Ovary (tissue), 9 donors: ENCODE results near the gene NPY4R. TPM values are rescaled to one million over a fixed set of nuclear protein-coding genes. Genes with fewer than 3 reads are reported as not detected.
"Not testable (repeated sequence)": the region's sequence is repeated elsewhere in the genome, so short reads cannot be mapped to it uniquely, and the experiment has no call there.

ENCODE experiments used
- DNase-seq, 5 donors: peaks; one replicate each; pipeline ENCODE4 v3.0.0-alpha.2; 2019 to 2020
- H3K27ac ChIP-seq, 2 donors: fragments of 200-600 bp; one replicate each; pipeline versions ENCODE4 v1.5.1 to v1.8.0; 2019 to 2022
- H3K27me3 ChIP-seq: fragments of 200-600 bp; one replicate; pipeline ENCODE4 v1.8.0; 2022
- H3K36me3 ChIP-seq: fragments of 200-600 bp; sonication (generic); one replicate; pipeline ENCODE4 v1.5.1; 2019
- H3K4me1 ChIP-seq: one replicate; pipeline ENCODE4 v1.8.1; 2013; ENCODE audit warnings: mild to moderate bottlenecking, moderate library complexity; ENCODE audit not compliant: insufficient read depth
- H3K4me3 ChIP-seq: fragments of 200-600 bp; sonication (generic); one replicate; pipeline ENCODE4 v1.5.1; 2017
- H3K9me3 ChIP-seq, 2 donors: fragments of 200-600 bp in 1 of 2; sonication (generic) in 1 of 2; one replicate each; pipeline versions ENCODE4 v1.5.1 to v1.8.1; 2013 to 2019; ENCODE audit warnings: mild to moderate bottlenecking in 1 of 2, moderate library complexity in 1 of 2
- WGBS, 3 donors: extraction: QIAGEN DNeasy Blood & Tissue Kit in 1 of 3; methylation state at CpG; one replicate each; pipeline versions ENCODE4 v1.1.5 to v1.1.7; 2013 to 2017; 5-methylcytosine and 5-hydroxymethylcytosine counted together
- intact Hi-C, 4 donors: fragments of 100-400 bp; cut with DNase I; formaldehyde crosslinking; loops; one replicate each; pipeline versions ENCODE4 v1.11.0 to v1.15.1; 2022 to 2023
- polyA plus RNA-seq, 2 donors: library from polyadenylated mRNA; stranded (reverse); fragments of 200-250 nt in 1 of 2; fragments of 350-450 nt in 1 of 2; fragmentation: Illumina TruSeq in 1 of 2; extraction: RNeasy Lipid Tissue Mini Kit (QIAGEN cat#74804) in 1 of 2; gene quantifications; one replicate each; pipeline ENCODE4 v1.2.3, GENCODE V29; 2013 to 2014
- total RNA-seq, 7 donors: library from RNA; depleted of rRNA in 2 of 7; stranded (reverse); fragments of >200 nt in 2 of 7; fragmentation: NEBNext Ultra II Directional in 3 of 7; extraction: Animal tissue kit (Norgen Biotek cat#: 25700) in 3 of 7; gene quantifications; one replicate each; pipeline versions ENCODE4 v1.1.0 to v1.2.4, GENCODE V29; 2016 to 2023
- donor health status: DM: no; HTN: no; CAD: no; lungs with moderate emphysema.
- donor health status: DM: no; HTN: no; CAD: no.
- donor health status: Bipolar disorder and iron deficiency.
- donor health status: DM: yes; HTN: yes; CAD: no.
- donor health status: DM: no; HTN: no; CAD: no.
- donor health status: DM: yes; HTN: yes; CAD: no.

The NPY4R gene
- total and polyA plus RNA-seq, 9 donors = 0.20 TPM; not detected in 8

DNA sequence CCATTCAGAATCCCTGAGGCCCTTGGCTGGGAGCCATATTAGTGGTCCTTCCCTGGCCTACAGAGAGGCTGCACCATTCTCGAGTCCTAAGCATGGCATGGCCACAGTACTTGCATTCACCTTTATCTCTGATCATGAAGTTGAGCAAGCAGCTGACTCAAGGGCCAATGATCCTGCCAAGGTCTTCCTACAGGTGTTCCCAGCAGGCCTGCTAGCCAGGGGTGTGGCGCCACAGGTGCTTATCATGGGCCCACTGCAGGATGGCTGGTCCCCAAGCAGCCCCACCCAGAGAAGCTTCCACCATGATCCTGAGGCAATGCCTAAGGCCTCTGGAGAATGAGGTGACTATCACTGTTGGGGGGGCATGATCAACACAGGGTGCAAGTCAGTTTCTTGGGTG lies 42.2 kb downstream of the NPY4R start:
- no CpG with 5 or more reads among the region's 2 CpGs for WGBS, 3 donors
- H3K4me3 ChIP-seq, DNase-seq, H3K9me3 ChIP-seq, H3K27ac ChIP-seq, H3K4me1 ChIP-seq, H3K27me3 ChIP-seq, H3K36me3 ChIP-seq, intact Hi-C loops: not testable (repeated sequence)

DNA sequence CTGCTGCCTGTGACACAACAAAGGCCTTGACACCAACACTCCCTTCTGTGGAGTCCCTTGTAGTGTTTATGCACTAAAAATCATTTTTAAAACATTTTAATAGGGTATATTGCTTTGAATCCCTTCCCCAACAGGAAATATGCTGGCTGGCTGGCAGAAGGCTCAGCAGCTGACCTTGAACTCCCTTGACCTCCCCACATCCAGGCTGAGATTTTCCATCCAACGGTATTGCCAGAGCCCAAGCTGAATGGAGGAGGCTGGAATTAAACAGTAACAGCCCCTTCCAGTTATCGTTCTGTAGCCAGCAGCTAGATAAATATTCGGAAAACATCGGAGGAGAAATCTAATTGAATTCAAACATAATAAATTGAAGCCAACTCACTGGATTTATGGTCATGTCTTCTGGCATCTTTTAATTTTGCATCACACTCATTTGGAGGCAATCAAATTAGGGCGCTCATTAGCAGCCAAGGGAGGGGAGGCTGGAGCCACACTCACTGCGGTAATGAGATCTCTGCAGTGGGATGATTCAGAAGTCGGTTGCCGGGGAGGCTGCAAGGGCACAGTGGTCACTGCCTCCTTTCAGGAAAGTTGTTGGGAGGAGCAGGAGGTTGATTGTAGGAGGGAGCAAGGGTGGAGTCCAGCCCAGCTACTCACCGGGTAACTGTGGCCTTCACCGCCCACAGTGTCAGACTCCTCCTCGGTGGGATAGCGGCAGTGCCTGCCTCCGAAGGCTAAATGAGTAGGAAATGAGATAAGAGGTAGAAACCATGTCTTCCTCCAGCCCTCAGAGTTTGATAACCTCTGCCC lies 46.0 kb downstream of the NPY4R start:
- H3K27me3 ChIP-seq, H3K4me3 ChIP-seq, intact Hi-C loops, H3K36me3 ChIP-seq, H3K4me1 ChIP-seq, DNase-seq, H3K9me3 ChIP-seq, H3K27ac ChIP-seq: not testable (repeated sequence)
- WGBS, 3 donors = 0 to 3% (median 0%) methylated on average over 3 to 4 of the region's 13 CpGs

DNA sequence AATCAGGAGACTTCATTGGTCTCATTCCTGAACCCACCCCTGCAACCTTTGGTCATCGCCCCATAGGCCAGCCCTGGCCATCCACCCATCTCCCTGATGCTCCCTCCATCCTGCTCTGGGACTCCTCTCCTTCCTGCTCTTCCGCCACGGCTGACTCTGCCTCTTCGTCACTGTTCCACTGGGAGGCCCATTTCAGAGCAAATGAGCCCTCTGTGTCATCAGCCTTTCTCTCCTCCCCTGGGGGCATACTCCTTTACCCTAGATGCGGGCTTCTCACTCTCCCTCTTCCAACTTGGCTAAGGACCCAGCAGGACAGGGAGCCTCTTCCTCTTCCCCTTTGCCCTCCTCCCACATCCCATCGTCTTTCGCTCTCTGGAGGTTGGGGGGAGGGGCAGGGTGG lies 47.5 kb downstream of the NPY4R start:
- H3K4me3 ChIP-seq, H3K27me3 ChIP-seq, intact Hi-C loops, H3K36me3 ChIP-seq, H3K9me3 ChIP-seq, H3K27ac ChIP-seq, DNase-seq, H3K4me1 ChIP-seq: not testable (repeated sequence)
- WGBS, 3 donors = 60 to 85% (median 77%) methylated on average over 1 to 6 of the region's 7 CpGs

- H3K4me1 ChIP-seq, DNase-seq, H3K27ac ChIP-seq, H3K4me3 ChIP-seq, intact Hi-C loops, H3K9me3 ChIP-seq, H3K36me3 ChIP-seq, H3K27me3 ChIP-seq: not testable (repeated sequence)
- WGBS, 3 donors = 89 to 100% (median 95%) methylated on average over 3 to 4 of the region's 6 CpGs
Measured at GRCh38 chr10:46415291-46415690, 50.5 kb downstream of the NPY4R start.

- H3K27ac ChIP-seq, intact Hi-C loops, H3K27me3 ChIP-seq, H3K4me3 ChIP-seq, H3K9me3 ChIP-seq, H3K36me3 ChIP-seq, DNase-seq, H3K4me1 ChIP-seq: not testable (repeated sequence)
- WGBS, 3 donors = no CpG with 5 or more reads among the region's 5 CpGs
Measured at GRCh38 chr10:46412665-46413064, 53.1 kb downstream of the NPY4R start.

DNA sequence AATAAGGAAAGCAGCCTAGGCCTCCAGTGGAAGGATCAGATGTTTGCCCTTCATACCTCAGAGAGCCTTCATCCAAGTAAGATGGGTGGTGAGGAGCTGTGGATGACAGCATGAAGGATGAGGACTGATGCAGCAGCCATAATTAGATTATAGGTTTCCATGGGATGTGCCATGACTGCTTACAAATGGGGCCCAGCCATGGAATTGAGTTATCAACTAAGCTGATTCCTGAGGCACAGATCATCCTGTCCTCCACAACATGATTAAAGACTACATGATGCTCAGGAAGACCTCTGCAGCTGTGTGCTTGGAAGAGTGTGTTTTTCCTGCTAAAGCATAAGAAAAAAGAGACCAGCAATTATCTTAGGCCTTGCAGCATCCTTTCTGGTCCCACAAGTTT lies 54.6 kb downstream of the NPY4R start:
- H3K4me1 ChIP-seq, H3K9me3 ChIP-seq, H3K27me3 ChIP-seq, DNase-seq, intact Hi-C loops, H3K4me3 ChIP-seq, H3K36me3 ChIP-seq, H3K27ac ChIP-seq: not testable (repeated sequence)

Other genes with a start within 250 kb of the NPY4R start
- under 1 TPM in 1 of 7 donors, not detected in 6; 0.51 TPM for gene ANTXRL, start 179.0 kb downstream of the NPY4R start, total RNA-seq
- gene ANTXRL, start 179.0 kb downstream of the NPY4R start, polyA plus RNA-seq = not detected
- 10 to 100 TPM in 1 of 7 donors, 1 to 10 TPM in 3, not detected in 3; 1.1 to 29.9 (median 2.5) TPM for gene ANXA8L1, start 90.2 kb downstream of the NPY4R start, total RNA-seq
- 1 to 10 TPM in 1 of 2 donors, under 1 TPM in 1; 0.69 to 1.7 TPM for gene ANXA8L1, start 90.2 kb downstream of the NPY4R start, polyA plus RNA-seq
- gene GPRIN2, start 90.7 kb upstream of the NPY4R start, total RNA-seq = 1 to 10 TPM in 1 of 7 donors, under 1 TPM in 3, not detected in 3; 0.27 to 2.4 (median 0.78) TPM
- under 1 TPM in 1 of 2 donors, not detected in 1; 0.22 TPM for gene GPRIN2, start 90.7 kb upstream of the NPY4R start, polyA plus RNA-seq
- gene SYT15, start 113.2 kb upstream of the NPY4R start, total RNA-seq = 1 to 10 TPM in 6 of 7 donors, under 1 TPM in 1; 0.24 to 5.3 (median 3.2) TPM
- 1 to 10 TPM; 1.2 to 4.6 TPM for gene SYT15, start 113.2 kb upstream of the NPY4R start, polyA plus RNA-seq